ENCODE results near the gene CYB561.

DNA sequence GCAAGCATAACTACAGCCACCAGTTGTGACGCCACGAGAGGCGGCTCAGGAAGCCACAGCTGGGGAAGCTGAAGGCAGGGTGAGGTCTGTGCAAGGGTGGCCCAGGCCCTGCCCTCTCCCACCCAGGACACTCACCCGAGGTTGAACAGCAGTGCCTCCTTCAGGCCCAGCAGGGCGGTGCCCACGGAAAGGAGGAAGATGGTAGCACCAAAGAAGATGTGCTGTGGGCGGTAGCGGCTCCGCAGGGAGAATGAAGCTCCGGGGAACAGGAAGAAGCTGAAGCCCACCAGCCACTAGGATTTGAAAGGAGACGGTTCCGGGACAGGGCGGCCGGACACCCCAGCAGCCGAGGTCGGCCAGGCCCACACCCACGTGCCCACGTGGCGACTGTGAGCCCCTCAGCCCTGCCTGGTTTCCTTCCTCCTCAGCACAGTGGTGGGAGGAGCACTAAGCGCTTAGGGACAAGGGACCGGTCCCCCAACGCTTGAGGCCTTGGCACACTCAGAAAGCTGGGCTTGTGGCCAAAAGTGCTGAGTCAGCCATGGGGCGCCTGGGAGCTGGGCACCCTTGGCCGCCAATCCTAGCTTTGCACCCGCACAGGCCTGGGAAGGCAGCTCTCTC, 11.0 kb downstream of the CYB561 start:
- TF ChIP-seq, protein P1, sequence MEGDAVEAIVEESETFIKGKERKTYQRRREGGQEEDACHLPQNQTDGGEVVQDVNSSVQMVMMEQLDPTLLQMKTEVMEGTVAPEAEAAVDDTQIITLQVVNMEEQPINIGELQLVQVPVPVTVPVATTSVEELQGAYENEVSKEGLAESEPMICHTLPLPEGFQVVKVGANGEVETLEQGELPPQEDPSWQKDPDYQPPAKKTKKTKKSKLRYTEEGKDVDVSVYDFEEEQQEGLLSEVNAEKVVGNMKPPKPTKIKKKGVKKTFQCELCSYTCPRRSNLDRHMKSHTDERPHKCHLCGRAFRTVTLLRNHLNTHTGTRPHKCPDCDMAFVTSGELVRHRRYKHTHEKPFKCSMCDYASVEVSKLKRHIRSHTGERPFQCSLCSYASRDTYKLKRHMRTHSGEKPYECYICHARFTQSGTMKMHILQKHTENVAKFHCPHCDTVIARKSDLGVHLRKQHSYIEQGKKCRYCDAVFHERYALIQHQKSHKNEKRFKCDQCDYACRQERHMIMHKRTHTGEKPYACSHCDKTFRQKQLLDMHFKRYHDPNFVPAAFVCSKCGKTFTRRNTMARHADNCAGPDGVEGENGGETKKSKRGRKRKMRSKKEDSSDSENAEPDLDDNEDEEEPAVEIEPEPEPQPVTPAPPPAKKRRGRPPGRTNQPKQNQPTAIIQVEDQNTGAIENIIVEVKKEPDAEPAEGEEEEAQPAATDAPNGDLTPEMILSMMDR (IDR thresholded peaks at IDR 0.05), result no peak
- no peak for TF ChIP-seq POLR2A (IDR thresholded peaks at IDR 0.05)

All from lower leg skin (tissue), 3 donors.